Ovary (tissue), 3 donors: ENCODE data around the gene SMPX.
"Not testable (repeated sequence)": the region's sequence is repeated elsewhere in the genome, so short reads cannot be mapped to it uniquely, and the experiment has no call there.

Experiments used
- CTCF ChIP-seq, 3 donors: fragments of 450-650 bp in 2 of 3; fragments of 200-600 bp in 1 of 3; IDR thresholded peaks; one replicate each; pipeline versions ENCODE4 v1.5.1 to v1.8.0; 2016 to 2022; ENCODE audit warnings: antibody characterized with exemption in 3 of 3, mild to moderate bottlenecking in 1 of 3
- POLR2A ChIP-seq: fragments of 450-650 bp; IDR thresholded peaks from one replicate; pipeline ENCODE4 v1.6.1; 2017; ENCODE audit warnings: antibody characterized with exemption, mild to moderate bottlenecking, moderate library complexity
- donor health status: DM: no; HTN: no; CAD: no.

- not testable (repeated sequence) for TF ChIP-seq CTCF (IDR thresholded peaks at IDR 0.05); POLR2A
Measured at GRCh38 chrX:21775128-21775527, 17.2 kb upstream of the SMPX start.
